22Rv1 (cell line): ENCODE measurements around the gene STAMBPL1.

Experiments used
- ZFX ChIP-seq: fragments of 450-650 bp; IDR thresholded peaks from 2 replicates; pipeline ENCODE4 v1.6.1; 2017; ENCODE audit warnings: antibody characterized with exemption, borderline replicate concordance
- TF ChIP-seq, protein P1 (sequence below): fragments of 450-650 bp; IDR thresholded peaks from 2 replicates; pipeline ENCODE4 v1.5.1; 2017; ENCODE audit warnings: mild to moderate bottlenecking

- TF ChIP-seq, protein P1, sequence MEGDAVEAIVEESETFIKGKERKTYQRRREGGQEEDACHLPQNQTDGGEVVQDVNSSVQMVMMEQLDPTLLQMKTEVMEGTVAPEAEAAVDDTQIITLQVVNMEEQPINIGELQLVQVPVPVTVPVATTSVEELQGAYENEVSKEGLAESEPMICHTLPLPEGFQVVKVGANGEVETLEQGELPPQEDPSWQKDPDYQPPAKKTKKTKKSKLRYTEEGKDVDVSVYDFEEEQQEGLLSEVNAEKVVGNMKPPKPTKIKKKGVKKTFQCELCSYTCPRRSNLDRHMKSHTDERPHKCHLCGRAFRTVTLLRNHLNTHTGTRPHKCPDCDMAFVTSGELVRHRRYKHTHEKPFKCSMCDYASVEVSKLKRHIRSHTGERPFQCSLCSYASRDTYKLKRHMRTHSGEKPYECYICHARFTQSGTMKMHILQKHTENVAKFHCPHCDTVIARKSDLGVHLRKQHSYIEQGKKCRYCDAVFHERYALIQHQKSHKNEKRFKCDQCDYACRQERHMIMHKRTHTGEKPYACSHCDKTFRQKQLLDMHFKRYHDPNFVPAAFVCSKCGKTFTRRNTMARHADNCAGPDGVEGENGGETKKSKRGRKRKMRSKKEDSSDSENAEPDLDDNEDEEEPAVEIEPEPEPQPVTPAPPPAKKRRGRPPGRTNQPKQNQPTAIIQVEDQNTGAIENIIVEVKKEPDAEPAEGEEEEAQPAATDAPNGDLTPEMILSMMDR = no peak
- no peak for TF ChIP-seq ZFX
Measured at GRCh38 chr10:88866454-88866853, 13.6 kb upstream of the STAMBPL1 start.
